GM19397 (cell line): ENCODE results near the gene IQCN.

Experiments
- ATAC-seq: cut with Tn5 transposase; IDR thresholded peaks from one replicate; pipeline ENCODE4 v1.9.1; 2021; ENCODE audit warnings: mild to moderate bottlenecking, moderate library complexity; ENCODE audit not compliant: unreplicated experiment

IQCN gene, protein sequence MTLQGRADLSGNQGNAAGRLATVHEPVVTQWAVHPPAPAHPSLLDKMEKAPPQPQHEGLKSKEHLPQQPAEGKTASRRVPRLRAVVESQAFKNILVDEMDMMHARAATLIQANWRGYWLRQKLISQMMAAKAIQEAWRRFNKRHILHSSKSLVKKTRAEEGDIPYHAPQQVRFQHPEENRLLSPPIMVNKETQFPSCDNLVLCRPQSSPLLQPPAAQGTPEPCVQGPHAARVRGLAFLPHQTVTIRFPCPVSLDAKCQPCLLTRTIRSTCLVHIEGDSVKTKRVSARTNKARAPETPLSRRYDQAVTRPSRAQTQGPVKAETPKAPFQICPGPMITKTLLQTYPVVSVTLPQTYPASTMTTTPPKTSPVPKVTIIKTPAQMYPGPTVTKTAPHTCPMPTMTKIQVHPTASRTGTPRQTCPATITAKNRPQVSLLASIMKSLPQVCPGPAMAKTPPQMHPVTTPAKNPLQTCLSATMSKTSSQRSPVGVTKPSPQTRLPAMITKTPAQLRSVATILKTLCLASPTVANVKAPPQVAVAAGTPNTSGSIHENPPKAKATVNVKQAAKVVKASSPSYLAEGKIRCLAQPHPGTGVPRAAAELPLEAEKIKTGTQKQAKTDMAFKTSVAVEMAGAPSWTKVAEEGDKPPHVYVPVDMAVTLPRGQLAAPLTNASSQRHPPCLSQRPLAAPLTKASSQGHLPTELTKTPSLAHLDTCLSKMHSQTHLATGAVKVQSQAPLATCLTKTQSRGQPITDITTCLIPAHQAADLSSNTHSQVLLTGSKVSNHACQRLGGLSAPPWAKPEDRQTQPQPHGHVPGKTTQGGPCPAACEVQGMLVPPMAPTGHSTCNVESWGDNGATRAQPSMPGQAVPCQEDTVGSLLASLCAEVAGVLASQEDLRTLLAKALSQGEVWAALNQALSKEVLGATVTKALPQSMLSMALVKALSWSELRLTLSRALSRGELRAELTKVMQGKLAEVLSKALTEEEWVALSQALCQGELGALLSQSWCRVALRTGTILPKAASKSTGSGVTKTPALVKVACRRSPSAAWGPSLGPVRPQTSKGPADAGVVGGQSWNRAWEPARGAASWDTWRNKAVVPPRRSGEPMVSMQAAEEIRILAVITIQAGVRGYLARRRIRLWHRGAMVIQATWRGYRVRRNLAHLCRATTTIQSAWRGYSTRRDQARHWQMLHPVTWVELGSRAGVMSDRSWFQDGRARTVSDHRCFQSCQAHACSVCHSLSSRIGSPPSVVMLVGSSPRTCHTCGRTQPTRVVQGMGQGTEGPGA (N-terminal part only)

GRCh38 chr19:18274219-18274780 lies at the start of gene IQCN:
TSS of gene IQCN (minus strand) at chr19:18274452. CDS start at chr19:18269478, 4,974 bp downstream.
- no peak for ATAC-seq

DNA sequence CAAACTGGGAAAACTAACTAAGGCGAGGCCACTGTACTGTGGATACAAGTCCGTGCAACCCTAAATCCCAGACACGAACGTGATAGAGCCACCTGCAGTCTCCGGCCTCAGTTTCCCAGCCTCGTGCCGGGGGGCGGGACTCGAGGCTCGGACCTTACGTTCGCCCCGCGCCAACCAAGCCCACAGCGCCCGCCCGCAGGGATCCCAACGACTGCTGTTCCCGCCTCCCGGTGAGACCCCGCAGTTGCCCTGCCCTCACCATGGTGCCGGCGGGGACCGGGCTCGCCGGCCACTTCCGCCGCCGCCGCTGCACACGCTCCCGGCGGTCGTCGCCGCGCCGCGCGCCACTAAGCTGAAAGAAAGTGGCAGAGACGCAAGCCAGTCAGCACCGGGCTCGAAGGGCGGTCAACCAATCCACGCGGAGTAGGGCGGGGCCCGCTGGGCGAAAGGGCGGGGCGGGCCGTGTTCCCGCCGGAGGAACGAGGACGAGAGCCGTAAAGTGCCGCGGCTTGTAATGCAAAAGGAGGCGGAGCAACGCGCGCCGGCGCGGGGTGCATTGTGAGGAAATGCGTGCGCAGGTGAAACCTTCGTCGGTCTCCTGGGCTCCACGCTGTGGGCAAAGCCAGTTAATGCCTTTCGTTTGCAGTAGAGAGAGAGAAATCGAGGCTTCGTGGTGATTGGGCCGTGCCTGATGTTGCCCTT lies 48.7 kb upstream of the IQCN start, which contains the start of gene LSM4:
TSS of gene LSM4 (minus strand) at position 318 of the 702 bp plus-strand sequence. CDS start at position 262, 56 bp downstream.
- ATAC-seq: peak; percentile 91

DNA sequence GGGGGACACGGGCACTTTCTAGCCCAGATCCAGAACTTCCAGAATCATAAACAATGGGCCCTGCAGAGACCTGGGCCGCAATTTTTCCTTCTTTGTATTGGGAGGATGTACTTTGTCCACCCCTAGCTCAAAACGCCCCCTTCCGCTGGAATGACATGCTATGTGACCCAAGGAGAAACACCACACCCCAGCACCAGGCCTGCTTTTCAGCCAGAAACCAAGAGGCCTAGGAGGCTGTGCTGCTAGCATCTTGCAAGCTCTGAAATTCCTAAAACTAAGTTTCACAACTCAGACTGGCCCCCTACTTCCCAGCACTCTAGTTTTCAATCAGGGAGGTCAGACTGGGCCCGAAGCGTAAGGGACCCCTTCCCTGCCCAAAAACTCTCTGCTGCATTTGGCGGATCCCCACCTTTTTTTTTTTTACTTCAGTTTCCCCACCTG lies 48.1 kb upstream of the IQCN start:
- peak; percentile 1 for ATAC-seq

DNA sequence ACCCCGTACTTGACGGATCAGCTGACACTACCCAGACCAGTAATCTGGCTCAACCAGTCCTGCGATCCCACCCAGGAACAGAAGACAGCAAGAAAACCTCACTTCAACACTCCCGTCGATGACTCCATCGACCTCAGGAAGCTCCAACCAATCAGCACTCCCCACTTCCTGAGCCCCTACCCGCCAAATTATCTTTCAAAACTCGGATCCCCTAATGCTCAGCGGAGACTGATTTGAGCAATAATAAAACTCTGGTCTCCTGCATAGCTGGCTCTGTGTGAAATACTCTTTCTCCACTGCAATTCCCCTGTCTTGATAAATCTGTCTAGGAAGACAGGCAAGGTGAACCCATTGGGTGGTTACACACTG lies 47.5 kb upstream of the IQCN start:
- no peak for ATAC-seq

GRCh38 chr19:18320865-18321733 lies 46.8 kb upstream of the IQCN start:
- no peak for ATAC-seq

DNA sequence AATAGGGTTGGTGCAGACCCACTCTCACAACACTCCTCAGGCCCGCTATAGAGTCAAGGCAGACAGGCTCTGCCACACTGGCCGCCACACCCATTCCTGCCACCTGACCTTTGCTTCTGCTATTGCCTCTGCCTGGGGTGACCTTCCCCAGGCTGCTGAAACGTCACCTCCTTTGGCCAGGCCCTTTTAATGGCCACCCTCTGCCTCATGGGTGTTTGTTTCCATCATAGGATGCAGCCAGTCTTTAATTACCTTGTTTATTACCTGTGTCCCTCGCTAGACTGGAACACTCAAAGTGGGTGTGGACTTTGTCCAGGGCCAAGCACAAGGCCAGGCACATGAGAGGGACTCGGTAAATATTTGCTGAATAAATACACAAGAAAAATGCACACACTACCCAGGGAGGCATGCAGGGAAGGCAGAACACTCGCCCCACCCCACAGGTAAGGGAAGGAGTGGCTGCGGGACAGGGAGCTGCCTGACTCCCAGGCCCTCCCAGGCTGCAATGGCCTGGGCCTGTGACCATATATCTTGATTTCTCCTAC lies 45.4 kb upstream of the IQCN start:
- ATAC-seq: no peak

GRCh38 chr19:18317961-18318800 lies 43.9 kb upstream of the IQCN start:
- no peak for ATAC-seq

- no peak for ATAC-seq
Measured at GRCh38 chr19:18313398-18313797, 39.1 kb upstream of the IQCN start.

DNA sequence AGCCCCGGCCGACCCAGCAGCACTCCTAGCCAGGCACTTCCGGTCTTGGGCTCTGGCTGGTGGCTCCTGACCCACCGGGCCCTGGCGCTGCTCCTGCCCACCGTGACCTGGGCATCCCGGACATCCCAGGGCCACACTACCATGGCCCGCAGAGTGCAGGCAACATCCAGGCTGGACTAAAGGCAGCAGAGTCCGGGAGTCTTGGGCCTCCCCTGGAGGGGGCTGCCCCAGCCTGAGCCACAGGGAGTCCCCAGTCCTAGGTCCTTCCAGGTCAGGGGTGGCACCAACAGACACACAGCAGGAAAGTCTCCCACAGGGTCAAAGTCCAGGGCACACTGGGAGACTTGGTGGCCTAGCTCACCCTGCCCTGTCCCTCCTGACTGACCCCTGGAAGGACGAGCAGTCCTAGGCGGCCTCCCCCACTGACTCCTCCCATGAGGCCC lies 37.9 kb upstream of the IQCN start:
- ATAC-seq: no peak

DNA sequence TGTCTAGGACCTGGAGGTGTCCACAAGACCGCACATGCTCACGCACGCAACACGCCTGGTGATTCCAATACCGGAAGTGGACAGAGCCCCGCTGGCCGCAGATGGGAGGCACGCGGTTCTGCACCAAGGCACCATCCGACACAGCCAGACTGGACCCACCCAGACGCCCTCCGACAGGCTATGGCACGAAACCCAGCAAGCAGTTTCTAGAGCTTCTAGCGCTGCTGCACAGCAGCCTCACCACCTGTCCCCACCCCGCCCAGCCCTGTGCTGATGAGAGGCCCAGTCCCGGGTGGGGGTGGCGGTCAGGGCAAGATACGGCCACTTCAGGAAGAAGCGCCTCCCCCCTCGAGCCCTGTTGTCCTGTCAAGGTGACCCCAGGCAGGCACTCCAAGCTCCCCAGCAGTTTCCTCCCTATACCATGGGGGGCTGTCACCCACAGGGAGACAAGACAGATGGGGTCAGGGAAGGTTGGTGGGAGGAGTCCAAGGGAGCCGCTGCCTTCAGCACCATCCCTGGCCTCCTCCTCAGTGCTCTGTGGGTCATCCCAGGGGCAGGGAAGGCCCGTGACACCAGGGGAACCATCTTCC lies 37.3 kb upstream of the IQCN start:
- ATAC-seq: no peak

- no peak for ATAC-seq
Measured at GRCh38 chr19:18310966-18311365, 36.7 kb upstream of the IQCN start.

- ATAC-seq: no peak
Measured at GRCh38 chr19:18310118-18310909, 36.1 kb upstream of the IQCN start.

DNA sequence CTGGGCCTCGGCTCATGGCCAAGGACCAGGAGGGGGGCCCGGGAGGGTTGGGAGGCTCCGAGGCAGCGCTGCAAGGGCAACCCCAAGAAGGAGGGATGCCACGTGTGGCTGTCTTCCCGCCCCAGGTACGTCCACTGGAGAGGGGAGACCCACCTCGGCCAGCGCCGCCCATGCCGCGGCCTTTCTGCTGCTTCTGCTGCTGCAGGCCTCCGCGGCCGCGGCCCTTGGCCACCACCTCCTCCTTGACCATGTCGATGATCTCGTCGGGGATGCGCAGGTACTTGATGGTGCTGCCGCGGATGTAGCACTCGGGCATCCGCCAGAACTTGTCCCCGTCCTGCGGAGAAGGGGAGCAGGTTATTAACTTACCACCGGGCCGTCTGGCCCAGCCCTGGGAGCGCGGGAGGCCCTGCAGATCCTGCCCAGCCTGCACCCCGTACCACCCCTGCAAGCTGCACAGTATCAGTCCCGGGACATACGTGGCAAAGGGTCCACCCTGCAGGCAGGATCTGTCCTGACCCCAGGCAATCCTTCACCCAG lies 35.3 kb upstream of the IQCN start:
- no peak for ATAC-seq

- no peak for ATAC-seq
Measured at GRCh38 chr19:18308948-18309325, 34.7 kb upstream of the IQCN start.

- ATAC-seq: no peak
Measured at GRCh38 chr19:18308051-18308947, 34.0 kb upstream of the IQCN start.
